HG03432 (cell line): Measurements from ENCODE around the gene UCN.
"Not testable (repeated sequence)": the region's sequence is repeated elsewhere in the genome, so short reads cannot be mapped to it uniquely, and the experiment has no call there.

ENCODE experiments used
- ATAC-seq: cut with Tn5 transposase; IDR thresholded peaks from one replicate; pipeline ENCODE4 v1.9.1; 2021; ENCODE audit warnings: mild to moderate bottlenecking, moderate library complexity; ENCODE audit not compliant: unreplicated experiment

Gene UCN

DNA sequence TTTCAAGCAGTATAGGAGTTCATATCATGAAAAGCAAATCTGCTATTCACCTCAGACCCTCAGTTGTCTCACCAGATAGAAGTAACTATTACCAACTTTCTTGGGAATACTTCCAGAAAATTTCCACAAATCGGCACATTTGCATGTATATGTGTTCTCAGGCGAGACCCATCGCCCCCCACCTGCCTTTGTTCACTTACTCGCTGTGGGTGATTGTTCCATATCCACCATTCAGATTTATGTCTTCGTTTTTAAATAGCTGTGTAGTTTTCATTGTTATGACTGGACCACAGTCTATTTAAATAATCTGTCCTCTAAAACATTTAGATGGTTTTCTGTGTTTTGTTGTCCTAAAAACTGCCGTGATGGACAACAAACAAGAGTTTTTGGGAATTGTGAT lies 22.8 kb downstream of the UCN start:
- ATAC-seq, result no peak

DNA sequence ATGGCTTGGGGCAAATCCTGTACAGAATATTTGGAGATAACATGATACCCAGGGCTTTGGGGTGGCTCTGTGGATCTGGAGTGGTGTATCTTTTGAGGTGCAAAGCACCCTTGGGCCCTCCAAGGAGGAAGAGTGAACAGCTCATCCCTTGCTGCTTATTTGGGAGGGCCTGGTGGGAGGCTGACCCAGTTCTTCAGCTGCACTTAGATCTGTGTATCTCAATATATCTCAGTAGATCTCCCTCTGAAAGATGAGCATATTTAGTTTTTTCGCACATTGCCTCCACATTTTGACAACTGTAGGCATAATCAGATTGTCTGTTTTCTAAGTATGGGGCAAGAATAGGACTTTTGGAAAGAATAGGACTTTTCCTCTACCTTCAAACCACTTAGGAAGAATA lies 23.2 kb downstream of the UCN start:
- no peak for ATAC-seq

- no peak for ATAC-seq
Observed at GRCh38 chr2:27282892-27283291, 25.4 kb downstream of the UCN start.

- ATAC-seq, result no peak
Observed at GRCh38 chr2:27281855-27282559, 26.2 kb downstream of the UCN start, which contains the start of gene TRIM54. Gene TRIM54 (plus strand): TSS chr2:27282429. CDS start chr2:27282732, 303 bp downstream.

- no peak for ATAC-seq
Observed at GRCh38 chr2:27281442-27281841, 26.8 kb downstream of the UCN start.

GRCh38 chr2:27280826-27281225 lies 27.4 kb downstream of the UCN start:
- ATAC-seq, result no peak

GRCh38 chr2:27278010-27278409 lies 30.2 kb downstream of the UCN start:
- no peak for ATAC-seq

- ATAC-seq, result no peak
Observed at GRCh38 chr2:27275211-27276150, 32.8 kb downstream of the UCN start, which contains the start of gene DNAJC5G. Gene DNAJC5G (plus strand): TSS chr2:27275433. CDS start chr2:27276729, 1,296 bp downstream.

DNA sequence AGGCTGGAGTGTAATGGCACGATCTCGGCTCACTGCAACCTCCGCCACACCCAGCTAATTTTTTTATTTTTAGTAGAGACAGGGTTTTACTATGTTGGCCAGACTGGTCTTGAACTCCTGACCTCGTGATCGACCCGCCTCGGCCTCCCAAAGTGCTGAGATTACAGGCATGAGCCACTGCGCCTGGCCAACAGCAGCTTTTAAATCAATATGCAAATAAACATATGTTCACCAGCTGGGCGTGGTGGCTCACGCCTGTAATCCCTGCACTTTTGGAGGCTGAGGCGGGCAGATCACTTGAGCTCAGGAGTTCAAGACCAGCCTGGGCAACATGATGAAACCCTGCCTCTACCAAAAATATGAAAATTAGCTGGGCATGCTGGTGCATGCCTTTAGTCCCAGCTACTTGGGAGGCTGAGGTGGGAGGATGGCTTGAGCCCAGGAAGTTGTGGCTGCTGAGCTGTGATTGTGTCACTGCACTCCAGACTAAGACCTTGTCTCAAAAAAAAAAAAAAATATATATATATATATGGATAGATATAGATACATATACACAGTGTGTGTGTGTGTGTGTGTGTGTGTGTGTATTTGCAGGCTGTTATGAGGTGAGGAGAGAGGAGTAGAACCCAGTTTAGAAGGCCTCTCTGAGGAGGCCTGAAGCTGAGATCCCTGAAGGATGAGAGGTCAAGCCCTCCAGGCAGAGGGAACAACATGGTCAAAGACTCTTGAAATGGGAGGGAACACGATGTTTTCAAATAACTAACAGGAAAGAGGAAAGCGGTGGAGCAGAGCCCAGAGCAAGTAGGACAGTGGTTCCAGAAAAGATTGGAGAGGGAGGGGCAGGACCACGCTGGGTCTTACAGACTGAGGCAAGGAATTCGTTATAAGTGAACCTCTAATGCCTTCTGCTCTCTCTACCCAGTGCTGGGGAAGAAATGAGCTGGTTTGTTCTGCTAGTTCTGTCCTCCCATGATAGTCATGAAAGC lies 35.4 kb downstream of the UCN start:
- ATAC-seq, result not testable (repeated sequence)

DNA sequence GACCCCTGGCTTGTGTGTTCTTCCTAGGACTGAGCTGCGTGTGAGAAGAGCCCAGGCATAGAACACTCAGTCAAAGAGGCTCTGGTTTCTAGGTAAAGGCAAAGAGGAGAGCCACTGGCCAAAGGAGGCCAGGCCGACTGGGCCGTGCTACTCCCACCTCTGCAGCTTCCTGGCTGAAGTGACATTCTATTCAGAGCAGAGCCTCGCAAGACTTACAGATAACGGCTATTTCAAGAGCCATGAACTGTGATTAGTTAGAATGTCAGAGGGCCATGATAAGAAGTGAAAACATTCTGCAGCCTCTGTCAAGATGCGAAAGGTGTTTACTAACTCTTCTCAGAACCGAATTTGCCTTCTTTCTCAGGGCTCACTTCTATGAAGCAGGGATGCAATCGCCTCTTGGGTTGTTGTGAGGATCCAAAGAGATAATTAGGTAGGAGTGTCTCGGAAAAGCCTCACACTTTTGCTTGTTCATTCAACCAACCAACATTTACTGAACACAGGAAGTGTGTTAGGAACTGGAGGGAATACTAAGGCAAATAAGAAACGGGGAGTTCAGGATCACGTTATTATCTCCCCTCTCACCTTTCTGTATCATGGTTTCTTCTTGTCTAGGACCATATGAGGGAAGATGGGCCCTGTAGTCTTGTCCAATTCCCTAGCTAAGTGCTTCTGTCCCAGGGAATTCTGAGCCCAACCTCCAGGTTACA lies 36.5 kb downstream of the UCN start:
- ATAC-seq, result no peak

DNA sequence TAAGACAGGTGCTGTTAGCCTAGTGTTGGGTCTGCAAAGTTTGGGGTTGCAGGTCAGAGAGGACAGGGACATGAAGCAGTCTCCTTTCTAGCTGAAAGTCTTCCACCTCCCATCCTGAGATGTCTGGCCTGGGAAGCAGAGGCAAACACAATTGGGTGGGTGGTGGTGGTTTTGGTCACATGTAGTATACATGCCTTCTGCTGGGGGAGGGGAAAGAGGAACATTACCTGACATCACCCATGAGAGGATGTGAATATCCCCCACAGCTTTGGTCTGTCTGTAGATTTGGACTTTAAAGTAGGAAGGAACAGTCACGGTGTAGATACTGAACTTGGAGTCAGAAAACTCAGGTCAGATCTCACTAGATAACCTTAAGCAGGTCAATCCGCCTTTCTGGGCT lies 37.6 kb downstream of the UCN start:
- ATAC-seq, result no peak

DNA sequence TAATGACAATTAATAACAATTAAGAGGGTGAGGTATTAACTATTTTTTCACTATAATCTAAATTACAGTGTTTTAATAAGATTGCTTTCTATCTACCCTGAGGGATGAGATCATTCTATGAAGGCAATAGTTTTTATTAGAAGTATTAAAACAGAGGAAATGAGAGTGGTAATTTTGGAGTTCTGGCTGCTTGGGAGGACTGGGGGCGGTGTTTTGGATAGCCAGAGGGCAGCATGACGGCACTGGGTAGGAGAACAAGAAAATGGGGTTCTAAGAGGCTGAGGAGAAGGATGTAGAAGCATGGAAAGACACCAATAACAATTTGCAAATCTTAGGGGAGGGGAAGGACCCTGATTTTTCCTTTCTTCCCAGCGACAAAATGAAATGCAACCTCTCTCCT lies 38.1 kb downstream of the UCN start:
- no peak for ATAC-seq

GRCh38 chr2:27268296-27268695 lies 39.9 kb downstream of the UCN start:
- not testable (repeated sequence) for ATAC-seq

GRCh38 chr2:27265536-27265870 lies 42.7 kb downstream of the UCN start:
- ATAC-seq, result no peak

DNA sequence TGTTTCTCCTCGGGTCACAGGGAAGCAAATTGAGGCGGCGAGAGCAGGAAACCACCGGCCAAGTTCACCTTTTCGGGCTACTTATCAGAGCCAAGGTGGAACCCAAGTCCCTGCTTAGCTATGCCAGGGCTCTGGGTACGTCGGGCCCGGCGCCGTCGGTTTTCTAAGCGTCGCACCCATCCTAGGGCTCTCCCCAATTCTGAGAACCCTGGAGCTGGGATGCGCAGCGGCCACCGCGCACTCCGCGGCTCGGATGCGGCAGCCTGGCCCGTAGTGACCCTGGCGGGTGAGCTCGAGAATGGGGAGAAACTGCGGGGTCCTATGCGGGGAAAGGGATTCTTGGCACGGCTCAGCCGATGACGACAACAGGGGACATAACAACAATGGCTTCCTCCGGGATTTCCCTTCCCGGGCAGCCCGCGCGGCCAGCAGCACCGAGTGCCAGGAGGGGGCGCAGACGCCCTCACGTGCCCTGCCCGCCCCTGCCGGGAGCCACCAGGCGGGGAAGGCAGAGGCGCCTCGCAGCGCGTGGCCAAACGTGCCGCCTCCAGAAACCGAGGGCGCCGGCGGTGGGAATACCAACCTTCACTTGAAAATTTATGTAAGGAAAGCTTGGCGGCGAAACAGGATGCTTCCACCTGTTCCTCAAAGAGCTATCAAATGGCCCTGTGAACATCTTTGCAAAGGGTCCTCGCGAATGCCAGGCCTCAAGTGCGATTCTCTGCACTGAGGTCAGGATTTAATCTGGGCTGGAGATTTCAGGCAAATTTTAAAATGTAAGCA lies 43.3 kb downstream of the UCN start:
- peak; percentile 35 for ATAC-seq

DNA sequence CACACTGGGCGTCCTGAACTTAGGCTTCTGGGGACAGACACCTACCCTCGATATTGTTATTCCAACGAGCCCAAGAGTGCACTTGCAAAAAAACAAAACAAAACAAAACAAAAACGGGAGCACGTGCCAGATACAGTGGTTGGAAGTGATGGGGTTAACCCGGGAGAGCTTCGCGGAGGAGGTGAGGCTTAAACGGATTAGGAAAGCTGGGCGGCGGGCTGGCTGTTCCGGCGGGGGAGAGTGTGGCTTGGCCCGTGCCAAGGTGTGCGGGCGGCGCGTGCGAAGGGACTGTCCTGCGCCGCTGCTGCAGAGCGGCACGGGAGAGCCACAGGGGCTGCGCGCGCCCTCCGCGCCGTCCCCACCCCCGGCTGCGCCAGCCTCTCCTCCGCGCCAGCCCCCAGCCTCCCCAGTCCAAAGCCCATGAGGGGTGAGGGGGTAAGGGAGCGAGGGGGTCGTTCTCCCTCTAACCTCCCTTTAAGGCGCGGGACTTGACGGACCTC lies 43.9 kb downstream of the UCN start:
- ATAC-seq, result peak; percentile 26

- no peak for ATAC-seq
Observed at GRCh38 chr2:27263287-27264252, 44.7 kb downstream of the UCN start.
